GM12873 (cell line): ENCODE results near the gene LDLRAD3.

Experiments used
- TF ChIP-seq, protein P1 (sequence below): IDR thresholded peaks from 2 replicates; pipeline ENCODE4 v1.5.1; 2012; ENCODE audit warnings: low read depth, mild to moderate bottlenecking, moderate library complexity, low read length, control low read depth; ENCODE audit not compliant: insufficient read depth; ENCODE audit errors: missing control alignments

LDLRAD3 gene

DNA sequence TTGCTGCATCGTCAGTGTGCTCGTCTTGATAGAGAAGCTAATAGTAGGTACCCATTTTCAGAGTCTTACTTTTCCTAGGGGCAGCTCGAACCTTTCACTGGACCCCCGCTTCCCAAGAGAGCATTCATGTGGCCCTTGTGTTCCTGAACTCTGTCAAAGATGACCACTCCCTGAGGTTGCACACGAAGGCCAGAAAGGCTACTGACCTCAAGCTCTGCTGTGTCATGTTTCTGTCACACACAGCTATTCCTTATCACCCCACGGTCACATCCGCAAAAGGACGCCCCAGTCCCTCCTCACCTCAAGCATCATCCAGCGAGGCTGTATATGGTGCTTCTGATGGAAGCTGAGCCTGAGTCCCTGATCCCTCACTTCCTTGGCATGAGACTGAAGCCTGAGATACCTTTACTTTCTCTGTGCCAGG, 171.5 kb downstream of the LDLRAD3 start:
- TF ChIP-seq, protein P1, sequence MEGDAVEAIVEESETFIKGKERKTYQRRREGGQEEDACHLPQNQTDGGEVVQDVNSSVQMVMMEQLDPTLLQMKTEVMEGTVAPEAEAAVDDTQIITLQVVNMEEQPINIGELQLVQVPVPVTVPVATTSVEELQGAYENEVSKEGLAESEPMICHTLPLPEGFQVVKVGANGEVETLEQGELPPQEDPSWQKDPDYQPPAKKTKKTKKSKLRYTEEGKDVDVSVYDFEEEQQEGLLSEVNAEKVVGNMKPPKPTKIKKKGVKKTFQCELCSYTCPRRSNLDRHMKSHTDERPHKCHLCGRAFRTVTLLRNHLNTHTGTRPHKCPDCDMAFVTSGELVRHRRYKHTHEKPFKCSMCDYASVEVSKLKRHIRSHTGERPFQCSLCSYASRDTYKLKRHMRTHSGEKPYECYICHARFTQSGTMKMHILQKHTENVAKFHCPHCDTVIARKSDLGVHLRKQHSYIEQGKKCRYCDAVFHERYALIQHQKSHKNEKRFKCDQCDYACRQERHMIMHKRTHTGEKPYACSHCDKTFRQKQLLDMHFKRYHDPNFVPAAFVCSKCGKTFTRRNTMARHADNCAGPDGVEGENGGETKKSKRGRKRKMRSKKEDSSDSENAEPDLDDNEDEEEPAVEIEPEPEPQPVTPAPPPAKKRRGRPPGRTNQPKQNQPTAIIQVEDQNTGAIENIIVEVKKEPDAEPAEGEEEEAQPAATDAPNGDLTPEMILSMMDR: no peak

DNA sequence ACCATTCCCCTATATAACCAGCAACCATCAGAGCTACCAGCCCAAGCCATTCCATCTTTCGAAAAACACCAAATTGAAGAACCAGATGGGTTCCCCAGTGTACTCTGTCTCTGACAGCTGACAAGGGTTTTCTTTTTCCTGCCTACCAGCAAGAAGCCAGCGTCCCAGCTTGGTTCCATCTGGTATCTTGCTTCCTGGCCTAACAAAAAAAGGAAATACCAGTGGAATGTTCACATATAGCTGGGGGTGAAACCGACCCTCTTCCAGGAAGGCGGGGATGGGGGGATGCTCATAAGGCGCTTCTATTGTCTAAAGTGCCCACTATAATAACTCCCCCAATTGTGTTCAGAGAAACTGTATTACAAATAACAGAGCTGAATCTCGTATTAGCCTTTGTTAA, 172.3 kb downstream of the LDLRAD3 start:
- TF ChIP-seq, protein P1: no peak

DNA sequence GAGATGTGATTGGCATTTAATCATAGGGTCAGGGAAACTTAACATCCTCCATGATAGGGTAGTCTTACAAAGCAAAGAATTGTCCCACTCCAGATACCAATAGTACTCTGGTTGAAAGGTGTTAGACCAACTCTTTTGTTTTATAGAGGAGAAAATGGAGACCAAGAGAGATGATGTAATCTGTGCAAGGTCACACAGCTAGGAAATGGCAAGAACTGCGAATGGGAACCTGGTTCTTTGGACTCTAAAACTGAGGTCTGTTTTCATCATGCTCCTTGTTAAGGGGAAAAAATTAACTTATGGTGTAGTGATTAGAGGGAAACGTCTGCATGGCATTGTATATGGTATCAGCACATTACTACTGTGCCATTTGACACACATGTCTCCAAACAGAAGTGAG, 174.2 kb downstream of the LDLRAD3 start:
- TF ChIP-seq, protein P1: no peak

DNA sequence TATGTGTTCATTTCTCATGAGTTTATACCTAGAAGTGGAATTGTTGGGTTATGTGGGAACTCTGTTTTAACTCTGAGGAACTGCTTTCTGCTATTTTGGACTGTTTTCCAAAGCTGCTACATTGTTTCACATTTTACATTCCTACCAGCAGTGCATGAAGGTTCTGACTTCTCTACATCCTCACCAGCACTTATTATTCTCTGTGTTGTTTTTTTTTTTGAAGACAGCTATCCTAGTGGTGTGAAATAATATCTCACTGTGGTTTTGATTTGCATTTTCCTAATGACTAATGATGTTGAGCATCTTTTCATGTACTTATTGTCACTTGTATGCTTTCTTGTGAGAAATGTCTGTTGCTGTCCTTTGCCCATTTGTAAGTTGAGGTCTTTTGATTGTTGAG, 175.4 kb downstream of the LDLRAD3 start:
- TF ChIP-seq, protein P1: no peak

GRCh38 chr11:36121054-36121453, 177.2 kb downstream of the LDLRAD3 start:
- TF ChIP-seq, protein P1: no peak

- TF ChIP-seq, protein P1: no peak
Measured at GRCh38 chr11:36122671-36123070, 178.8 kb downstream of the LDLRAD3 start.

DNA sequence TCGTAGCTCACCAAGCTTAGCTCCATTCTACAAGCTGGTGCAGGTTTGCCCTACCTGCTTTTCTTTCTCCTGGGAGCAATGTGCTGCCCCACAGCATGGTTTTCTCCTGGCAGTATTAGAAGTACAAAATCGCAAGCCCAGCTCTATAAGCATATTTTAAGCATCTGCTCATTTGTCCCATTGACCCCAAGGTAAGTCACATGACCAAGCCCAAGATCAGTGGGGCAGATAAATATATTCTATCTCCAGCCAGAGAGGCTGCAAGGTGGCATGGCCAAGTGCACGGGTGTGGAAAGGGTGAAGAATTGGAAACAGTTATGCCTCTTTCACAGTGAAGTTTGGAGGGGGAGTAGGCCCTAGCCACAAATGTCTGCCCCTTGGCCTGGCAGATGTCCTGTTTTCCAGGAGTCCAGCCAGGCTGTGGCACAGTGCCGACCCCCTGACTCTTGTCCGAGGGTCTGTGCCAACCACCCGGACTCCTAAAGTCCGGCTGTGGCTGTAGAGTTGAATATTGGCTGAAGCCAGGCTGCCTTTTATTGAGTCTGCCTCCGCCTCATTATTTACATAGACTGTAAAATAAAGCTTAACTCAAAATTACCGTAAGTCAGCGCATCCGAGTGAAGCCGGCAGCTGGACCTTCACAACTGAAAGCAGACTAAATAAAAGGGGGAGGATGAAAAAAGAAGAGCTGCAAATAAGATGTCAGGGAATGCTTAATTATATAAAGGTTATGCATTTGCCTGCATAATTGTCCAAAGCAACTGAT, 179.7 kb downstream of the LDLRAD3 start:
- TF ChIP-seq, protein P1: no peak

- TF ChIP-seq, protein P1: no peak
Measured at GRCh38 chr11:36126678-36127077, 182.8 kb downstream of the LDLRAD3 start.
